MM.1S (cell line): ENCODE data around the gene TSPAN15.

Experiments
- CTCF ChIP-seq: fragments of 300-600 bp; sonication (generic); IDR thresholded peaks from 2 replicates; pipeline ENCODE4 v1.5.1; 2016; ENCODE audit warnings: antibody characterized with exemption, low read length, mixed read lengths
- EZH2 ChIP-seq: fragments of 300-600 bp; sonication (generic); optimal IDR thresholded peaks from 2 replicates; pipeline ENCODE3; 2017; ENCODE audit warnings: low read depth, mild to moderate bottlenecking, antibody characterized with exemption, low read length, mixed read lengths
- EZH2phosphoT487 ChIP-seq: fragments of 300-600 bp; sonication (generic); IDR thresholded peaks from 2 replicates; pipeline ENCODE4 v1.6.1; 2018; ENCODE audit warnings: antibody characterized with exemption, low read length

- TF ChIP-seq CTCF = no peak
- TF ChIP-seq EZH2 = no peak
- TF ChIP-seq EZH2phosphoT487 = no peak
Observed at GRCh38 chr10:69484736-69485135, 33.5 kb downstream of the TSPAN15 start.
